AG04450 (cell line): ENCODE measurements around the gene CORO6. TPM values are rescaled to one million over a fixed set of nuclear protein-coding genes. Genes with fewer than 3 reads are reported as not detected.

Experiments used
- CTCF ChIA-PET: fragments of 300-600, 350-600 bp; formaldehyde crosslinking; extraction: SDS; loops from one replicate; lab custom pipeline; 2022; ENCODE audit warnings: antibody characterized with exemption, inconsistent platforms; lab: Charles Lee
- POLR2A ChIA-PET: fragments of 350-600 bp; formaldehyde crosslinking; extraction: SDS; loops from one replicate; lab custom pipeline; 2021; ENCODE audit warnings: antibody characterized with exemption, inconsistent platforms; lab: Yijun Ruan, JAX
- DNase-seq: peaks from one replicate; pipeline ENCODE4 v3.0.0-alpha.2; 2011; ENCODE audit warnings: low read depth, low spot score
- H3K27ac ChIP-seq: one replicate; pipeline ENCODE4 v1.5.1; 2012; ENCODE audit warnings: low read depth, low read length, control low read depth
- H3K27me3 ChIP-seq: one replicate; pipeline ENCODE4 v1.6.0; 2012; ENCODE audit warnings: low read length; ENCODE audit not compliant: control insufficient read depth, insufficient read depth
- H3K4me3 ChIP-seq: 2 replicates; pipeline ENCODE4 v1.5.1; 2011; ENCODE audit warnings: mild to moderate bottlenecking, low read depth, low read length, control low read depth
- H3K9me3 ChIP-seq: 2 replicates; pipeline ENCODE4 v1.5.1; 2012; ENCODE audit warnings: low read length; ENCODE audit not compliant: control insufficient read depth, insufficient read depth
- CTCF ChIP-seq: IDR thresholded peaks from 2 replicates; pipeline ENCODE4 v1.5.1; 2011; ENCODE audit warnings: low read depth, low read length, control low read depth, inconsistent platforms
- polyA plus RNA-seq: library from polyadenylated mRNA; depleted of rRNA; stranded (reverse); fragments of >200 nt; gene quantifications from 2 replicates; pipeline ENCODE4 v1.2.3, GENCODE V29; 2011

The CORO6 gene
- polyA plus RNA-seq, 1 experiment, result 9.3 TPM

GRCh38 chr17:29576214-29577000, 46.3 kb downstream of the CORO6 start:
- no peak for DNase-seq
- no peaks in the 10 kb centered on the region for H3K27me3 ChIP-seq
- no peaks in the 10 kb centered on the region; the same call in 1 of the 2 replicates for H3K9me3 ChIP-seq
- TF ChIP-seq CTCF, result no peak
- ChIA-PET CTCF (interaction anchor here (0.6 to 1.6 kb wide), 2 partner anchors 37 to 207 kb away, joined by 4 to 10 read pairs; no protein-coding TSS in a partner anchor), POLR2A (interaction anchor here (0.7 to 0.8 kb wide), 2 partner anchors 13 to 159 kb away, joined by 3 read pairs; partner anchors contain the start of gene GIT1)
- no peak overlapping the region for H3K27ac ChIP-seq
- H3K4me3 ChIP-seq, result no peak overlapping the region

- no peaks in the 10 kb centered on the region; the same call in 1 of the 2 replicates for H3K9me3 ChIP-seq
- H3K4me3 ChIP-seq, result no peak overlapping the region
- POLR2A ChIA-PET, result interaction anchor here (0.7 kb wide), 1 partner anchor 159 kb away, joined by 3 read pairs; no protein-coding TSS in a partner anchor
- DNase-seq, result no peak
- CTCF ChIA-PET, result interaction anchor here (0.6 to 9.4 kb wide), 3 partner anchors 38 to 206 kb away, joined by 4 to 77 read pairs (median 10); no protein-coding TSS in a partner anchor
- H3K27ac ChIP-seq, result no peak overlapping the region
- TF ChIP-seq CTCF, result no peak
- no peaks in the 10 kb centered on the region for H3K27me3 ChIP-seq
Measured at GRCh38 chr17:29575511-29576213, 47.0 kb downstream of the CORO6 start.

DNA sequence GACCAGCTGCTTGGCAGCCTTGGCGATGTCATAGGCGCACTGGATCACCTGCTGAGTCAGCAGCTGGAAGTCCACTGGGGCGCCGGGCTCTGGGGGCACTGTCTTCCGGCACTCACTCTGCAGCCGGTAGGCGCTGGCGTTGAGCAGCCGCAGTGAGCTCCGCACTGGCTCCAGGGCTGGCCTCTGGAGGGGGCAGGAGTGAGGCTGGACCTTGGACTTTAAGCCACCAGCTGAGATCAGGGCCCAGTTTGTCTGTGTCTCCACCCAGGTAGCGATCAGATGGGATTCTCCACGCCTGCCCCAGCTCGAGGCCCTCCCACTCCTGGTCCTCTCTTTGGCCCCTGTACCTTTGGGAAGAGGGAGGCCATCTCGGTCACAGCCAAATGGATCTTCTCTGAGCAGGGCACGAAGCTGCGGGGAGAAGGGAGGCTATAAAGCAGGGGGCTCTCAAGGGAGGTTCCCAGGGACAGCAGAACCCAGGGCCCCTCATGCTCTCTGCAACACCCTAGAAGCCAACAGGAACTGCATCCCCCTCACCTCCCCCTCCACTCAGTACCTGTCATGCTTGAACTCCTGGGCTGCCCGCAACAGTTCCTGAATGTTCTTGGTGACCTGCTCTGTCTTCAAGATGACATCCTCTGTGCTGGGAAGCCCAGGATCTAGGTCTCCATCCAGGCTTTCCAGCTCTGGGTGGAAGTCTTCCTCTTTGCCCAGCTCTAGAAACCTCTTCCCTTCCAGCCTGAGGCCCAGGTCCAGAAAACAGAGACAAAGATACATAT, 47.8 kb downstream of the CORO6 start:
- Histone ChIP-seq H3K9me3 (no peaks in the 10 kb centered on the region; the same call in 1 of the 2 replicates), H3K27ac (no peak overlapping the region), H3K4me3 (no peak overlapping the region), H3K27me3 (no peaks in the 10 kb centered on the region)
- TF ChIP-seq CTCF, result no peak
- CTCF ChIA-PET, result interaction anchor here (9.4 kb wide), 1 partner anchor 205 kb away, joined by 77 read pairs; no protein-coding TSS in a partner anchor
- DNase-seq, result no peak
- POLR2A ChIA-PET, result no interaction called here

DNA sequence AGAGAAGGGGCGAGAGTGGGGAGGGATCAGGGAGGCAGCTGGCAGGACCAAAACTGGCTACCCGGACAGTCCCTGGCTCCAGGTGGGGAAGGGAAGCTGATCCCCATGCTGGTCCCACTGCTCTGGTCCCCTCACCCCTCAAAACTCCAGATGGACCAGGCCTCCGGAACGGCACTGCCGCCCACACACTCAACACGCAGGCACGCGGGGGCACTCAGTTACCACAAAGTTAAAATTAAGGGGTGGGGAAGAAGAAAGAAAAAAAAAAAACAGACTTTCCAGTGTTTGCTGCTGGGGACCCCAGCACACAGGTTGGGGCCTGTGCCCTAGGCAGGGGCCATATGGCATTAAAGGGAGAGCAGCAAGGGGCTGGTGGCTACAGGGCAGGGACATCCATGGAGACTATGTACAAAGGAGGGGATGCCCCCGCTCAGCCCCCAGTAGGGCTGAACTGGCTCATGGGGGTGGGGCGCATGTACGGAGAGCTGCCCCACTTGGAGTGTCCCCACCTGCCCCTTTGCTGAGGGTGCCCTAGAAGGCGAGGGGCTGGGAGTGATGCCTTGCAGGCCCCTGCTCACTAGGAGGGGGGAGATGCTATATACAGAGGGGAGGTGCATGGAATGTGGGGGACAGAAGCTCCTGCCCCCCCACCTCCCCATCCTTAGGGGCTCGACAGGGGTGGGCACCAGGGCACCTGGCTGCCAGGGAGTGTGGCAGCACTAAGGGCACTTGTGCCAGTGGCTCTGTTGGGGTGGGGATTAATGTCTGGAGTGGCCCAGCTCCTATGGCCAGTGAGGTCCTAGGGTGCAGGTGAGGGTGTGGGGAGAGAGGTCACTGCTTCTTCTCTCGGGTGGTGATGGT, 48.6 kb downstream of the CORO6 start:
- CTCF ChIA-PET, result interaction anchor here (0.5 to 9.4 kb wide), 6 partner anchors 10 to 210 kb away, joined by 4 to 77 read pairs (median 8); no protein-coding TSS in a partner anchor
- no peak for TF ChIP-seq CTCF
- Histone ChIP-seq H3K27me3 (no peaks in the 10 kb centered on the region), H3K27ac (no peak overlapping the region), H3K9me3 (no peaks in the 10 kb centered on the region; the same call in 1 of the 2 replicates), H3K4me3 (no peak overlapping the region)
- POLR2A ChIA-PET, result no interaction called here
- DNase-seq, result no peak
